ENCODE results near the gene CD74.

Gene CD74

GRCh38 chr5:150397782-150398721, 14.7 kb downstream of the CD74 start:
- no peak for DNase-seq (ENCODE audit: low read depth in 2 of 2)

GRCh38 chr5:150397146-150397781, 15.4 kb downstream of the CD74 start:
- no peak for DNase-seq (ENCODE audit: low read depth in 2 of 2)

GRCh38 chr5:150396267-150396666, 16.4 kb downstream of the CD74 start:
- no peak for DNase-seq (ENCODE audit: low read depth in 2 of 2)

- no peak for DNase-seq (ENCODE audit: low read depth in 2 of 2)
These were observed 17.1 kb downstream of the CD74 start for GRCh38 chr5:150395688-150395975.

- no peak for DNase-seq (ENCODE audit: low read depth in 2 of 2)
These were observed 17.6 kb downstream of the CD74 start for GRCh38 chr5:150394912-150395687.

- DNase-seq (ENCODE audit: low read depth in 2 of 2), result no peak
These were observed 18.6 kb downstream of the CD74 start for GRCh38 chr5:150394131-150394530.

- DNase-seq (ENCODE audit: low read depth in 2 of 2), result no peak
These were observed 19.5 kb downstream of the CD74 start for GRCh38 chr5:150393096-150393645.

- no peak for DNase-seq (ENCODE audit: low read depth in 2 of 2)
These were observed 20.0 kb downstream of the CD74 start for GRCh38 chr5:150392680-150393079.

- DNase-seq (ENCODE audit: low read depth in 2 of 2), result no peak
These were observed 20.7 kb downstream of the CD74 start for GRCh38 chr5:150391986-150392385.

GRCh38 chr5:150391064-150391834, 21.5 kb downstream of the CD74 start:
- no peak for DNase-seq (ENCODE audit: low read depth in 2 of 2)

GRCh38 chr5:150389531-150390266, 23.0 kb downstream of the CD74 start:
- no peak for DNase-seq (ENCODE audit: low read depth in 2 of 2)

GRCh38 chr5:150386024-150386855, 26.5 kb downstream of the CD74 start:
- no peak for DNase-seq (ENCODE audit: low read depth in 2 of 2)

- DNase-seq (ENCODE audit: low read depth in 2 of 2), result no peak
These were observed 28.0 kb downstream of the CD74 start for GRCh38 chr5:150384701-150385100.

GRCh38 chr5:150377964-150378694, 34.6 kb downstream of the CD74 start:
- DNase-seq (ENCODE audit: low read depth in 2 of 2), result no peak

GRCh38 chr5:150376799-150377771, 35.6 kb downstream of the CD74 start:
- no peak for DNase-seq (ENCODE audit: low read depth in 2 of 2)

- DNase-seq (ENCODE audit: low read depth in 2 of 2), result no peak
These were observed 38.1 kb downstream of the CD74 start for GRCh38 chr5:150374651-150375050.

- no peak for DNase-seq (ENCODE audit: low read depth in 2 of 2)
These were observed 40.1 kb downstream of the CD74 start for GRCh38 chr5:150372639-150373038.

GRCh38 chr5:150368526-150368925, 44.2 kb downstream of the CD74 start:
- no peak for DNase-seq (ENCODE audit: low read depth in 2 of 2)

All from stimulated activated CD8-positive, alpha-beta memory T cell treated with anti-CD3 and anti-CD28 coated beads, Interleukin-15, amount 100 ng/mL, for 4 hours (primary cell).